Activated naive CD8-positive, alpha-beta T cell treated with anti-CD3 and anti-CD28 coated beads, Interleukin-2, amount 10 ng/mL, durations not matched to agents 7 days and 5 days (primary cell): ENCODE data around the gene MACO1. TPM values are rescaled to one million over a fixed set of nuclear protein-coding genes. Genes with fewer than 3 reads are reported as not detected.
"Not testable (repeated sequence)": the region's sequence is repeated elsewhere in the genome, so short reads cannot be mapped to it uniquely, and the experiment has no call there.

Experiments used
- ATAC-seq: fragments of 150-1000 bp; cut with Tn5 transposase; one replicate; pipeline ENCODE4 v1.10.0; 2021; ENCODE audit warnings: low read depth, moderate library complexity
- POLR2A ChIA-PET: fragments of 350-600 bp; sonication (Branson Sonifier 250); formaldehyde crosslinking; loops from one replicate; lab custom pipeline; 2021; ENCODE audit warnings: antibody characterized with exemption; lab: Charles Lee
- DNase-seq: peaks from one replicate; pipeline ENCODE4 v3.0.0; 2021
- H3K27ac Mint-ChIP-seq: one replicate; pipeline ENCODE4 v1.8.0; 2022; ENCODE audit warnings: mild to moderate bottlenecking, mixed read lengths
- H3K27me3 Mint-ChIP-seq: one replicate; pipeline ENCODE4 v1.8.0; 2022; ENCODE audit warnings: mild to moderate bottlenecking, moderate library complexity, mixed read lengths
- H3K36me3 Mint-ChIP-seq: one replicate; pipeline ENCODE4 v1.8.0; 2021; ENCODE audit warnings: mild to moderate bottlenecking, mixed read lengths
- H3K4me1 Mint-ChIP-seq: one replicate; pipeline ENCODE4 v1.8.0; 2021; ENCODE audit warnings: mixed read lengths
- H3K4me3 Mint-ChIP-seq: one replicate; pipeline ENCODE4 v1.8.0; 2022; ENCODE audit warnings: mild to moderate bottlenecking, moderate library complexity, mixed read lengths
- H3K9me3 Mint-ChIP-seq: one replicate; pipeline ENCODE4 v1.8.0; 2021; ENCODE audit warnings: mixed read lengths
- total RNA-seq, 2 experiments: library from RNA; stranded (reverse); gene quantifications; one replicate each; pipeline ENCODE4 v1.2.3, GENCODE V29; 2021

MACO1 gene
- total RNA-seq, 2 experiments from 2014 or later: 20.6 to 21.1 TPM

GRCh38 chr1:25492323-25492722 lies 61.6 kb downstream of the MACO1 start:
- Mint-ChIP-seq H3K4me1 (peaks cover 5% of the 10 kb centered on the region), H3K36me3 (peaks cover 26% of the 10 kb centered on the region), H3K27me3 (no peaks in the 10 kb centered on the region), H3K4me3 (no peak overlapping the region), H3K27ac (no peak overlapping the region), H3K9me3 (no peaks in the 10 kb centered on the region)
- ATAC-seq (no peak), DNase-seq (no peak)
- POLR2A ChIA-PET: no interaction called here

GRCh38 chr1:25494952-25495351 lies 64.3 kb downstream of the MACO1 start:
- no peak for ATAC-seq
- Mint-ChIP-seq H3K27ac (no peak overlapping the region), H3K36me3 (peaks cover 30% of the 10 kb centered on the region), H3K27me3 (no peaks in the 10 kb centered on the region), H3K4me1 (peaks cover 9% of the 10 kb centered on the region), H3K9me3 (no peaks in the 10 kb centered on the region), H3K4me3 (no peak overlapping the region)
- POLR2A ChIA-PET: no interaction called here
- DNase-seq: no peak

GRCh38 chr1:25500694-25501093 lies 70.0 kb downstream of the MACO1 start:
- H3K9me3 Mint-ChIP-seq: no peaks in the 10 kb centered on the region
- no peaks in the 10 kb centered on the region for H3K27me3 Mint-ChIP-seq
- peaks cover 24% of the 10 kb centered on the region for H3K36me3 Mint-ChIP-seq
- H3K4me3 Mint-ChIP-seq: no peak overlapping the region
- POLR2A ChIA-PET: no interaction called here
- peaks cover 9% of the 10 kb centered on the region for H3K4me1 Mint-ChIP-seq
- ATAC-seq (no peak), DNase-seq (no peak)
- no peak overlapping the region for H3K27ac Mint-ChIP-seq

GRCh38 chr1:25501235-25502058 lies 70.8 kb downstream of the MACO1 start:
- no peak overlapping the region for H3K27ac Mint-ChIP-seq
- no peaks in the 10 kb centered on the region for H3K27me3 Mint-ChIP-seq
- no peak for ATAC-seq
- H3K9me3 Mint-ChIP-seq: no peaks in the 10 kb centered on the region
- POLR2A ChIA-PET: no interaction called here
- H3K4me1 Mint-ChIP-seq: peaks cover 8% of the 10 kb centered on the region
- no peak for DNase-seq
- peaks cover 23% of the 10 kb centered on the region for H3K36me3 Mint-ChIP-seq
- no peak overlapping the region for H3K4me3 Mint-ChIP-seq

- H3K36me3 Mint-ChIP-seq: peaks cover 12% of the 10 kb centered on the region
- no peaks in the 10 kb centered on the region for H3K9me3 Mint-ChIP-seq
- H3K4me1 Mint-ChIP-seq: no peaks in the 10 kb centered on the region
- no peaks in the 10 kb centered on the region for H3K27me3 Mint-ChIP-seq
- DNase-seq (peak; percentile 15), ATAC-seq (no peak)
- H3K4me3 Mint-ChIP-seq: no peak overlapping the region
- POLR2A ChIA-PET: no interaction called here
- H3K27ac Mint-ChIP-seq: no peak overlapping the region
Measured at GRCh38 chr1:25502957-25503356, 72.3 kb downstream of the MACO1 start.

- ATAC-seq (peak; percentile 93), DNase-seq (peak; percentile 65)
- POLR2A ChIA-PET: no interaction called here
- no peaks in the 10 kb centered on the region for H3K27me3 Mint-ChIP-seq
- no peaks in the 10 kb centered on the region for H3K9me3 Mint-ChIP-seq
- H3K27ac Mint-ChIP-seq: no peak overlapping the region
- H3K4me3 Mint-ChIP-seq: no peak overlapping the region
- peaks cover 11% of the 10 kb centered on the region for H3K36me3 Mint-ChIP-seq
- H3K4me1 Mint-ChIP-seq: no peaks in the 10 kb centered on the region
Measured at GRCh38 chr1:25503551-25504426, 73.1 kb downstream of the MACO1 start.

- H3K4me3 Mint-ChIP-seq: no peak overlapping the region
- DNase-seq: peak; percentile 17
Measured at GRCh38 chr1:25504706-25505595, 74.3 kb downstream of the MACO1 start.

GRCh38 chr1:25505656-25506385 lies 75.1 kb downstream of the MACO1 start:
- POLR2A ChIA-PET: no interaction called here
- Mint-ChIP-seq H3K27me3 (no peaks in the 10 kb centered on the region), H3K27ac (no peak overlapping the region), H3K36me3 (no peaks in the 10 kb centered on the region), H3K9me3 (no peaks in the 10 kb centered on the region), H3K4me3 (no peak overlapping the region), H3K4me1 (no peaks in the 10 kb centered on the region)
- ATAC-seq (no peak), DNase-seq (peak; percentile 27)

More at GRCh38 chr1:25504706-25505595, 74.3 kb downstream of the MACO1 start:
- peaks cover 7% of the 10 kb centered on the region for H3K36me3 Mint-ChIP-seq
- H3K27me3 Mint-ChIP-seq: no peaks in the 10 kb centered on the region
- POLR2A ChIA-PET: no interaction called here
- no peaks in the 10 kb centered on the region for H3K4me1 Mint-ChIP-seq
- H3K9me3 Mint-ChIP-seq: no peaks in the 10 kb centered on the region
- no peak overlapping the region for H3K27ac Mint-ChIP-seq
- no peak for ATAC-seq

- peak overlapping the region; percentile 28 for H3K4me3 Mint-ChIP-seq
- ATAC-seq, H3K4me1 Mint-ChIP-seq, H3K27ac Mint-ChIP-seq, H3K27me3 Mint-ChIP-seq, H3K36me3 Mint-ChIP-seq, POLR2A ChIA-PET, H3K9me3 Mint-ChIP-seq: not testable (repeated sequence)
- DNase-seq: peak; percentile 25
Measured at GRCh38 chr1:25506566-25507463, 76.1 kb downstream of the MACO1 start.

GRCh38 chr1:25513666-25514065 lies 83.0 kb downstream of the MACO1 start:
- DNase-seq: peak; percentile 18

GRCh38 chr1:25515033-25515432 lies 84.3 kb downstream of the MACO1 start:
- no peak overlapping the region for H3K27ac Mint-ChIP-seq
- ATAC-seq (no peak), DNase-seq (peak; percentile 1)
- POLR2A ChIA-PET: no interaction called here
- H3K27me3 Mint-ChIP-seq: no peaks in the 10 kb centered on the region
- H3K4me1 Mint-ChIP-seq: no peaks in the 10 kb centered on the region
- no peak overlapping the region for H3K4me3 Mint-ChIP-seq
- H3K9me3 Mint-ChIP-seq: no peaks in the 10 kb centered on the region
- no peaks in the 10 kb centered on the region for H3K36me3 Mint-ChIP-seq

More at GRCh38 chr1:25513666-25514065, 83.0 kb downstream of the MACO1 start:
- Mint-ChIP-seq H3K27ac (no peak overlapping the region), H3K4me3 (no peak overlapping the region), H3K9me3 (no peaks in the 10 kb centered on the region), H3K36me3 (no peaks in the 10 kb centered on the region), H3K27me3 (no peaks in the 10 kb centered on the region), H3K4me1 (no peaks in the 10 kb centered on the region)
- ATAC-seq: no peak
- POLR2A ChIA-PET: no interaction called here

- DNase-seq: no peak
- H3K36me3 Mint-ChIP-seq: no peaks in the 10 kb centered on the region
- no peak overlapping the region for H3K4me3 Mint-ChIP-seq
- H3K27me3 Mint-ChIP-seq: no peaks in the 10 kb centered on the region
- peaks cover 2% of the 10 kb centered on the region for H3K4me1 Mint-ChIP-seq
- POLR2A ChIA-PET: no interaction called here
- no peaks in the 10 kb centered on the region for H3K9me3 Mint-ChIP-seq
- no peak overlapping the region for H3K27ac Mint-ChIP-seq
- no peak for ATAC-seq
Measured at GRCh38 chr1:25516686-25517085, 86.0 kb downstream of the MACO1 start.
